GM23338 (cell line): ENCODE data around the gene SMIM45.

Source experiments
- CREB1 ChIP-seq: fragments of 250-450 bp; sonication (Bioruptor Pico); IDR thresholded peaks from 2 replicates; pipeline ENCODE4 v1.5.0; 2020; ENCODE audit warnings: low read depth, mild to moderate bottlenecking, moderate library complexity
- CTCF ChIP-seq, 2 experiments: fragments of 200-600 bp in 1 of 2; sonication (generic) in 1 of 2; conservative IDR thresholded peaks; 2 replicates each; pipeline versions ENCODE4 v1.5.1 to v1.6.1; 2016 to 2017; ENCODE audit warnings: antibody characterized with exemption in 2 of 2, low read depth in 2 of 2, mild to moderate bottlenecking in 2 of 2, moderate library complexity in 1 of 2
- EZH2 ChIP-seq: fragments of 200-600 bp; sonication (generic); IDR thresholded peaks from one replicate; pipeline ENCODE4 v1.8.0; 2017; ENCODE audit warnings: antibody characterized with exemption, mild to moderate bottlenecking, low read depth; ENCODE audit not compliant: unreplicated experiment
- EZH2phosphoT487 ChIP-seq: fragments of 200-600 bp; sonication (generic); IDR thresholded peaks from one replicate; pipeline ENCODE4 v1.8.1; 2018; ENCODE audit warnings: antibody characterized with exemption; ENCODE audit not compliant: unreplicated experiment
- JUNB ChIP-seq: IDR thresholded peaks from one replicate; pipeline ENCODE4 v1.6.1; 2016; ENCODE audit warnings: antibody characterized with exemption; ENCODE audit not compliant: unreplicated experiment
- POLR2AphosphoS5 ChIP-seq: IDR thresholded peaks from 2 replicates; pipeline ENCODE4 v1.6.1; 2016; ENCODE audit warnings: antibody characterized with exemption, low read depth
- REST ChIP-seq: IDR thresholded peaks from one replicate; pipeline ENCODE4 v1.6.1; 2018; ENCODE audit warnings: antibody characterized with exemption; ENCODE audit not compliant: unreplicated experiment
- ZNF114 ChIP-seq: fragments of 250-450 bp; sonication (Bioruptor Pico); IDR thresholded peaks from 2 replicates; pipeline ENCODE4 v1.5.0; 2020; ENCODE audit warnings: mild to moderate bottlenecking, moderate library complexity
- ZNF331 ChIP-seq: fragments of 250-450 bp; sonication (Bioruptor Pico); IDR thresholded peaks from 2 replicates; pipeline ENCODE4 v1.5.0; 2020; ENCODE audit warnings: low read depth, mild to moderate bottlenecking, moderate library complexity
- TF ChIP-seq, protein P1 (sequence below): IDR thresholded peaks from 2 replicates; pipeline ENCODE4 v1.6.1; 2016; ENCODE audit warnings: antibody characterized with exemption

- TF ChIP-seq CTCF (conservative IDR thresholded peaks at IDR 0.05; ENCODE audit: low read depth in 2 of 2) (no peak), ZNF114 (CRISPR knock-in tag) (no peak), EZH2 (peak; percentile 55), EZH2phosphoT487 (no peak), JUNB (no peak), POLR2AphosphoS5 (no peak), CREB1 (no peak), REST (no peak), ZNF331 (CRISPR knock-in tag) (no peak)
- TF ChIP-seq, protein P1, sequence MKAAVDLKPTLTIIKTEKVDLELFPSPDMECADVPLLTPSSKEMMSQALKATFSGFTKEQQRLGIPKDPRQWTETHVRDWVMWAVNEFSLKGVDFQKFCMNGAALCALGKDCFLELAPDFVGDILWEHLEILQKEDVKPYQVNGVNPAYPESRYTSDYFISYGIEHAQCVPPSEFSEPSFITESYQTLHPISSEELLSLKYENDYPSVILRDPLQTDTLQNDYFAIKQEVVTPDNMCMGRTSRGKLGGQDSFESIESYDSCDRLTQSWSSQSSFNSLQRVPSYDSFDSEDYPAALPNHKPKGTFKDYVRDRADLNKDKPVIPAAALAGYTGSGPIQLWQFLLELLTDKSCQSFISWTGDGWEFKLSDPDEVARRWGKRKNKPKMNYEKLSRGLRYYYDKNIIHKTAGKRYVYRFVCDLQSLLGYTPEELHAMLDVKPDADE, result no peak
Observed at GRCh38 chr22:41915035-41915785, 36.7 kb upstream of the SMIM45 start, which contains the start of gene SHISA8.
